ENCODE data around the gene CES4A. TPM values are rescaled to one million over a fixed set of nuclear protein-coding genes. Genes with fewer than 3 reads are reported as not detected.
A peak's percentile ranks its signal among the peaks of the same experiment; 100 is the strongest.
"Not testable (repeated sequence)": the region's sequence is repeated elsewhere in the genome, so short reads cannot be mapped to it uniquely, and the experiment has no call there.

The CES4A gene
- total and polyA plus RNA-seq, 4 experiments from 2014 or later: 4.1 to 21.9 (median 16.0) TPM

GRCh38 chr16:66983033-66983432 lies 5.4 kb upstream of the CES4A start:
- Histone ChIP-seq H3K27ac (ENCODE audit: low read depth, low read length) (no peak overlapping the region), H3K9me3 (ENCODE audit: control insufficient read depth in 1 of 2, low read length in 2 of 2) (no peaks in the 10 kb centered on the region), H3K27me3 (ENCODE audit: insufficient read depth, low read length) (no peaks in the 10 kb centered on the region), H3K4me1 (ENCODE audit: insufficient read depth, low read length) (peaks cover 35% of the 10 kb centered on the region), H3K36me3 (ENCODE audit: insufficient read depth, low read length) (no peaks in the 10 kb centered on the region), H3K4me3 (ENCODE audit: low read length in 2 of 2) (no peak overlapping the region)
- no peak overlapping the region for H3K27ac Mint-ChIP-seq
- H3K27me3 Mint-ChIP-seq: no peaks in the 10 kb centered on the region
- CTCF ChIA-PET (ENCODE audit: partially characterized antibody): interaction anchor here (0.7 to 2.2 kb wide), 7 partner anchors 8 to 1118 kb away, joined by 3 to 8 read pairs (median 3); no protein-coding TSS in a partner anchor
- POLR2A ChIA-PET (ENCODE audit: partially characterized antibody): interaction anchor here (1.1 to 3.1 kb wide), 3 partner anchors 168 to 175 kb away, joined by 3 to 11 read pairs (median 4); partner anchors contain the start of gene B3GNT9
- no peaks in the 10 kb centered on the region for H3K36me3 Mint-ChIP-seq
- peaks cover 23 to 38% (median 30%) of the 10 kb centered on the region in 4 donors for H3K4me1 Mint-ChIP-seq
- H3K9me3 Mint-ChIP-seq: no peaks in the 10 kb centered on the region
- intact Hi-C loops (cut with micrococcal nuclease): no loop called here
- H3K4me3 Mint-ChIP-seq: no peak overlapping the region
- DNase-seq: no peak

- peak overlapping the region; percentile 83 to 96 (median 93) for H3K27ac Mint-ChIP-seq
- Histone ChIP-seq H3K4me1 (ENCODE audit: insufficient read depth, low read length) (peaks cover 35% of the 10 kb centered on the region), H3K36me3 (ENCODE audit: insufficient read depth, low read length) (no peaks in the 10 kb centered on the region), H3K27ac (ENCODE audit: low read depth, low read length) (peak overlapping the region; percentile 41), H3K9me3 (ENCODE audit: control insufficient read depth in 1 of 2, low read length in 2 of 2) (no peaks in the 10 kb centered on the region), H3K27me3 (ENCODE audit: insufficient read depth, low read length) (no peaks in the 10 kb centered on the region), H3K4me3 (ENCODE audit: low read length in 2 of 2) (no peak overlapping the region)
- DNase-seq: peak in 1 of 5 donors; percentile 2
- peak overlapping the region in 5 of 8 donors; percentile 31 to 69 (median 43) for H3K4me3 Mint-ChIP-seq
- CTCF ChIA-PET (ENCODE audit: partially characterized antibody): interaction anchor here (1.7 kb wide), 1 partner anchor 10 kb away, joined by 6 read pairs; no protein-coding TSS in a partner anchor
- H3K9me3 Mint-ChIP-seq: no peaks in the 10 kb centered on the region
- H3K27me3 Mint-ChIP-seq: no peaks in the 10 kb centered on the region
- H3K36me3 Mint-ChIP-seq: no peaks in the 10 kb centered on the region
- POLR2A ChIA-PET (ENCODE audit: partially characterized antibody): interaction anchor here (0.6 to 3.1 kb wide), 3 partner anchors 106 to 170 kb away, joined by 3 to 11 read pairs (median 5); partner anchors contain the start of gene B3GNT9
- intact Hi-C loops (cut with micrococcal nuclease): no loop called here
- peaks cover 23 to 38% (median 30%) of the 10 kb centered on the region in 4 donors for H3K4me1 Mint-ChIP-seq
These were observed 3.5 kb upstream of the CES4A start for GRCh38 chr16:66984892-66985311.

GRCh38 chr16:66986559-66986958 lies 1.8 kb upstream of the CES4A start:
- H3K36me3 Mint-ChIP-seq: no peaks in the 10 kb centered on the region
- intact Hi-C loops (cut with micrococcal nuclease): no loop called here

GRCh38 chr16:66991545-66992077 lies 3.2 kb downstream of the CES4A start:
- no peaks in the 10 kb centered on the region for H3K36me3 ChIP-seq (ENCODE audit: insufficient read depth, low read length)
- peaks cover 0 to 6% (median 1%) of the 10 kb centered on the region in 4 donors for H3K4me1 Mint-ChIP-seq
- no peak for DNase-seq
- no peak overlapping the region for H3K27ac ChIP-seq (ENCODE audit: low read depth, low read length)
- H3K4me3 ChIP-seq (ENCODE audit: low read length in 2 of 2): no peak overlapping the region
- H3K27me3 Mint-ChIP-seq: no peaks in the 10 kb centered on the region
- no peaks in the 10 kb centered on the region for H3K9me3 Mint-ChIP-seq
- POLR2A ChIA-PET (ENCODE audit: partially characterized antibody): no interaction called here
- no peak overlapping the region for H3K4me3 Mint-ChIP-seq
- no peaks in the 10 kb centered on the region for H3K4me1 ChIP-seq (ENCODE audit: insufficient read depth, low read length)
- H3K36me3 Mint-ChIP-seq: no peaks in the 10 kb centered on the region
- no peaks in the 10 kb centered on the region for H3K27me3 ChIP-seq (ENCODE audit: insufficient read depth, low read length)
- H3K27ac Mint-ChIP-seq: no peak overlapping the region
- H3K9me3 ChIP-seq (ENCODE audit: control insufficient read depth in 1 of 2, low read length in 2 of 2): no peaks in the 10 kb centered on the region
- intact Hi-C loops (cut with micrococcal nuclease): no loop called here
- CTCF ChIA-PET (ENCODE audit: partially characterized antibody): interaction anchor here (1.2 to 1.6 kb wide), 2 partner anchors 8 to 31 kb away, joined by 3 to 4 read pairs; partner anchors contain the start of gene CES3

More at GRCh38 chr16:66986559-66986958, 1.8 kb upstream of the CES4A start:
- Histone ChIP-seq H3K27ac (ENCODE audit: low read depth, low read length) (no peak overlapping the region), H3K4me3 (ENCODE audit: low read length in 2 of 2) (no peak overlapping the region), H3K9me3 (ENCODE audit: control insufficient read depth in 1 of 2, low read length in 2 of 2) (no peaks in the 10 kb centered on the region), H3K4me1 (ENCODE audit: insufficient read depth, low read length) (peaks cover 35% of the 10 kb centered on the region), H3K36me3 (ENCODE audit: insufficient read depth, low read length) (no peaks in the 10 kb centered on the region), H3K27me3 (ENCODE audit: insufficient read depth, low read length) (no peaks in the 10 kb centered on the region)
- no peak overlapping the region for H3K4me3 Mint-ChIP-seq
- H3K4me1 Mint-ChIP-seq: peaks cover 23 to 38% (median 30%) of the 10 kb centered on the region in 4 donors
- H3K9me3 Mint-ChIP-seq: no peaks in the 10 kb centered on the region
- no peaks in the 10 kb centered on the region for H3K27me3 Mint-ChIP-seq
- H3K27ac Mint-ChIP-seq: peak overlapping the region in 3 of 7 donors; percentile 5 to 37 (median 15)
- ChIA-PET POLR2A (ENCODE audit: partially characterized antibody) (interaction anchor here (1.7 kb wide), 1 partner anchor 169 kb away, joined by 5 read pairs; no protein-coding TSS in a partner anchor), CTCF (ENCODE audit: partially characterized antibody) (interaction anchor here (1.2 to 1.3 kb wide), 2 partner anchors 169 to 199 kb away, joined by 3 to 4 read pairs; no protein-coding TSS in a partner anchor)
- no peak for DNase-seq

DNA sequence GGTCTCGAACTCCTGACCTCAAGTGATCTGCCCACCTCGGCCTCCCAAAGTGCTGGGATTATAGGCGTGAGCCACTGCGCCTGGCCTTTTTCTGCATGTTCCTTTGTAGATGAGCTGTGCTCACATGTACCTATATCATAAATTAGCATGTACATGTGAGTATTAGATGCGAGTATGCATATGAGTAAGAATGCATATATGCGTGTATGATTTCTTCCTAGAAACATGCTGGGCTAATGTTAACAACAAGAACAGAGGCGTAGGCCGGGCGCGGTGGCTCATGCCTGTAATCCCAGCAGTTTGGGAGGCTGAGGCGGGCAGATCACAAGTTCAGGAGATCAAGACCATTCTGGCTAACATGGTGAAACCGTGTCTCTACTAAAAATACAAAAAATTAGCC lies 5.2 kb downstream of the CES4A start:
- H3K36me3 ChIP-seq (ENCODE audit: insufficient read depth, low read length); H3K27ac Mint-ChIP-seq; H3K9me3 Mint-ChIP-seq; H3K27me3 Mint-ChIP-seq; H3K4me1 Mint-ChIP-seq; H3K9me3 ChIP-seq (ENCODE audit: control insufficient read depth in 1 of 2, low read length in 2 of 2); H3K27ac ChIP-seq (ENCODE audit: low read depth, low read length); POLR2A ChIA-PET (ENCODE audit: partially characterized antibody); intact Hi-C loops (cut with micrococcal nuclease); DNase-seq; H3K4me3 ChIP-seq (ENCODE audit: low read length in 2 of 2); H3K4me3 Mint-ChIP-seq; H3K4me1 ChIP-seq (ENCODE audit: insufficient read depth, low read length); H3K36me3 Mint-ChIP-seq; H3K27me3 ChIP-seq (ENCODE audit: insufficient read depth, low read length): not testable (repeated sequence)
- CTCF ChIA-PET (ENCODE audit: partially characterized antibody): interaction anchor here (1.8 kb wide), 1 partner anchor 25 kb away, joined by 3 read pairs; no protein-coding TSS in a partner anchor

GRCh38 chr16:66996324-66996982 lies 8.1 kb downstream of the CES4A start:
- Mint-ChIP-seq H3K36me3 (no peaks in the 10 kb centered on the region), H3K4me1 (peaks cover 0 to 16% (median 8%) of the 10 kb centered on the region in 4 donors), H3K27ac (no peak overlapping the region), H3K27me3 (no peaks in the 10 kb centered on the region), H3K9me3 (peaks cover 0 to 2% (median 0%) of the 10 kb centered on the region in 8 donors), H3K4me3 (no peak overlapping the region)
- intact Hi-C loops (cut with micrococcal nuclease): no loop called here
- no peak for DNase-seq
- Histone ChIP-seq H3K4me3 (ENCODE audit: low read length in 2 of 2) (no peak overlapping the region), H3K36me3 (ENCODE audit: insufficient read depth, low read length) (no peaks in the 10 kb centered on the region), H3K9me3 (ENCODE audit: control insufficient read depth in 1 of 2, low read length in 2 of 2) (no peaks in the 10 kb centered on the region), H3K4me1 (ENCODE audit: insufficient read depth, low read length) (peaks cover 9% of the 10 kb centered on the region), H3K27ac (ENCODE audit: low read depth, low read length) (no peak overlapping the region), H3K27me3 (ENCODE audit: insufficient read depth, low read length) (no peaks in the 10 kb centered on the region)
- CTCF ChIA-PET (ENCODE audit: partially characterized antibody): interaction anchor here (1.8 kb wide), 1 partner anchor 17 kb away, joined by 4 read pairs; no protein-coding TSS in a partner anchor
- POLR2A ChIA-PET (ENCODE audit: partially characterized antibody): interaction anchor here (0.5 kb wide), 1 partner anchor 11 kb away, joined by 4 read pairs; no protein-coding TSS in a partner anchor

DNA sequence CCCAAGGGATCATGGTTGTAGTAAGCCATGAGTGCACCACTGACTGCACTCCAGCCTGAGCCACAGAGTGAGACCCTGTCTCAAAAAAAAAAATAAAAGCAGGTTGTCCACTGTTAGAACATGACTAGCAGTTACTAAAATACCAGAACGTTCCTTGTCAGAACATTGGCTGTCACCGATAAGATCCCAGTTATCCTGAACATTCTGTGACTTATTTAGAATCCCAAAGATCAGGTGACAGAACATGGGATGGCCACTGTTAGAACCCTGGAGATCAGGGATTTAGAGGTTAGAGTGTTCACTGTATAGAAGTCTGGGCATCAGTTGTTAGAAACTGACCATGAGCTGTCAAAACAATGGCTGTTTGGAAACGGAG lies 8.6 kb downstream of the CES4A start:
- no peaks in the 10 kb centered on the region for H3K36me3 Mint-ChIP-seq
- peaks cover 0 to 2% (median 0%) of the 10 kb centered on the region in 8 donors for H3K9me3 Mint-ChIP-seq
- DNase-seq: no peak
- no peak overlapping the region for H3K4me3 ChIP-seq (ENCODE audit: low read length in 2 of 2)
- H3K4me1 Mint-ChIP-seq: peaks cover 3 to 21% (median 12%) of the 10 kb centered on the region in 4 donors
- intact Hi-C loops (cut with micrococcal nuclease): no loop called here
- no peak overlapping the region for H3K27ac ChIP-seq (ENCODE audit: low read depth, low read length)
- H3K27me3 Mint-ChIP-seq: no peaks in the 10 kb centered on the region
- no peaks in the 10 kb centered on the region for H3K36me3 ChIP-seq (ENCODE audit: insufficient read depth, low read length)
- no peak overlapping the region for H3K4me3 Mint-ChIP-seq
- peak overlapping the region in 2 of 7 donors; percentile 17 to 55 for H3K27ac Mint-ChIP-seq
- no peaks in the 10 kb centered on the region for H3K27me3 ChIP-seq (ENCODE audit: insufficient read depth, low read length)
- H3K9me3 ChIP-seq (ENCODE audit: control insufficient read depth in 1 of 2, low read length in 2 of 2): no peaks in the 10 kb centered on the region
- POLR2A ChIA-PET (ENCODE audit: partially characterized antibody): no interaction called here
- CTCF ChIA-PET (ENCODE audit: partially characterized antibody): interaction anchor here (0.6 to 1.8 kb wide), 2 partner anchors 16 to 359 kb away, joined by 3 to 4 read pairs; no protein-coding TSS in a partner anchor
- peaks cover 15% of the 10 kb centered on the region for H3K4me1 ChIP-seq (ENCODE audit: insufficient read depth, low read length)
